Natural killer cell treated with Interleukin-12 subunit alpha and Interleukin-12 subunit beta and Interleukin-15 and Interleukin-18, amount 100 ng/mL, for 72 hours (primary cell): ENCODE data around the gene BUD13. TPM values are rescaled to one million over a fixed set of nuclear protein-coding genes. Genes with fewer than 3 reads are reported as not detected.
A peak's percentile ranks its signal among the peaks of the same experiment; 100 is the strongest.

ENCODE experiments used
- ATAC-seq, 2 donors: fragments of 150-1000 bp; cut with Tn5 transposase in 1 of 2; sonication (Bioruptor Pico), chemical (Tn5 transposase) in 1 of 2; 2 replicates each; pipeline ENCODE4 v1.10.0; 2021
- DNase-seq: peaks from one replicate; pipeline ENCODE4 v3.0.0; 2022; ENCODE audit warnings: low spot score
- H3K27ac Mint-ChIP-seq, 2 donors: 1 replicate in 1 of 2; 2 replicates in 1 of 2; pipeline ENCODE4 v1.8.0; 2022; ENCODE audit warnings: mixed read lengths in 2 of 2, mild to moderate bottlenecking in 1 of 2, moderate library complexity in 1 of 2
- H3K27me3 Mint-ChIP-seq, 2 donors: 1 replicate in 1 of 2; 2 replicates in 1 of 2; pipeline ENCODE4 v1.8.0; 2022; ENCODE audit warnings: mixed read lengths in 2 of 2
- H3K36me3 Mint-ChIP-seq: one replicate; pipeline ENCODE4 v1.8.0; 2022; ENCODE audit warnings: mixed read lengths
- H3K4me1 Mint-ChIP-seq, 2 donors: 1 replicate in 1 of 2; 2 replicates in 1 of 2; pipeline ENCODE4 v1.8.0; 2022; ENCODE audit warnings: low read depth in 2 of 2, mixed read lengths in 2 of 2, mild to moderate bottlenecking in 1 of 2
- H3K4me3 Mint-ChIP-seq: one replicate; pipeline ENCODE4 v1.8.0; 2022; ENCODE audit warnings: mixed read lengths
- H3K9me3 Mint-ChIP-seq: 2 replicates; pipeline ENCODE4 v1.8.0; 2022; ENCODE audit warnings: mixed read lengths
- total RNA-seq, 2 donors: library from RNA; stranded (reverse); gene quantifications; one replicate each; pipeline ENCODE4 v1.2.3, GENCODE V29; 2022

The BUD13 gene
- total RNA-seq, 2 donors from 2014 or later, result 23.1 to 25.0 TPM

DNA sequence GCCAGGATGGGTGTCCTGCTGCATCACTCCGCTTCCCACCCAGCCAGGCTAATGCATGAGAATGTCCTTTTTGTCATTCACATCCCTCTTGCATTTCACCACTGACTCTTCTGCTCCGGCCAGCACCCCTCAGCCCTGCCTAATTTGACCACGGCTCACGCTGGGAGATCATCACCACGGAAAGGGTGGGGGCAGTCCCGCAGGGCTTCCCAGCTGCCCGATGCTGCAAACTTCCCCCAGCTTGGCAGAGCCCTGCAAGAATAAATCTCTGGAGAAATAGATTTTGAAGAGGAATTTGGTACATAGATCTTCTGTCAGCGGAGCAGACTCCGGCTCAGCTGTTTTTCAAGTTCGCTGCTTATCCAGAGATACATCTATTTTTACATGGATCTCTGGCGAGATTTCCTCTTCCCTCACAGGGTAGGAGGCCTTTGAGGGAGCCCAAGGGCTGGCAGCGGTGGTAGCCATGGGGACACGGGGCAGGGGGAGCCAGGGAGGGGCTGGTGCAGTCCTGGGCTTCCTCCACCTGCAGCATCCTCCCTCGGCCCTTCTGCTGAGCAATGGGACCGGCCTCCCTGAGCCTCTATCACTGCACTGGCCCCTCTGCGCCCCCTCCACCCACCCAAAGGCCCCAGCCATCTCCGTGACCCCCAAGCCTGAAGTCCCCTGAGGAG is 62.6 kb downstream of the BUD13 start:
- Mint-ChIP-seq H3K27me3 (peaks cover 8 to 17% of the 10 kb centered on the region in 2 donors), H3K27ac (no peak overlapping the region), H3K9me3 (no peaks in the 10 kb centered on the region), H3K36me3 (no peaks in the 10 kb centered on the region), H3K4me1 (no peaks in the 10 kb centered on the region), H3K4me3 (no peak overlapping the region)
- peak in 1 of 2 donors; percentile 17 for ATAC-seq
- no peak for DNase-seq

- no peak for DNase-seq
- no peaks in the 10 kb centered on the region for H3K36me3 Mint-ChIP-seq
- no peaks in the 10 kb centered on the region for H3K9me3 Mint-ChIP-seq
- H3K4me3 Mint-ChIP-seq, result no peak overlapping the region
- H3K27me3 Mint-ChIP-seq, result peaks cover 8 to 27% of the 10 kb centered on the region in 2 donors
- no peak overlapping the region for H3K27ac Mint-ChIP-seq
- no peak for ATAC-seq
- H3K4me1 Mint-ChIP-seq, result peaks cover 0 to 2% of the 10 kb centered on the region in 2 donors
Measured at GRCh38 chr11:116707746-116708145, 65.0 kb downstream of the BUD13 start.

DNA sequence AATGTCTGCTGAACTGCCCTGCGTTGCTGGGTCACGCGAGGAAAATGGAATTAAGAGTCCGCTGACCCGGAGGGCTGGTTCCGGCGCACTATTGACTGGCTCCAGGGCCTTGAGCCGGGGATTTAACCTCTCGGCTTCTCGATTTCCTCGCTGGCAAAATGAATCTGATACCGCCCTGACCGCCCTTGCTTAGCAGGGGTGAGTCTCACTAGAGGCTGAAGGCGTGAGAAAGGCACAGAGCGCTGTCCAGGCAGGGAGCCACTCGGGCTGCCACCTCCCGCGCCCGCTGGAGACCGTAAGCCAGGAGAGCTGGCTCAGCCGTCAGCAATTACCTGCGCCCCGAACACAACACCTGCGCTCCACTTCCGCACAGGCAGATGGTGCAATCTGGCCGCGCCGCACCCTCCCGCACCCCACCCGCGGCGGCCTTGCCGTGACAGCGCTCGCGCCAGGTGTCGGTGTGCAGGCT is 65.6 kb downstream of the BUD13 start:
- peaks cover 8 to 25% of the 10 kb centered on the region in 2 donors for H3K27me3 Mint-ChIP-seq

GRCh38 chr11:116703421-116703820 is 69.4 kb downstream of the BUD13 start:
- Mint-ChIP-seq H3K4me3 (no peak overlapping the region), H3K4me1 (peaks cover 0 to 5% of the 10 kb centered on the region in 2 donors), H3K36me3 (no peaks in the 10 kb centered on the region), H3K27ac (no peak overlapping the region), H3K9me3 (no peaks in the 10 kb centered on the region), H3K27me3 (peaks cover 2 to 17% of the 10 kb centered on the region in 2 donors)
- no peak for DNase-seq
- ATAC-seq, result no peak

More for the DNA sequence above, 65.6 kb downstream of the BUD13 start:
- H3K4me1 Mint-ChIP-seq, result peaks cover 0 to 2% of the 10 kb centered on the region in 2 donors
- ATAC-seq (no peak), DNase-seq (no peak)
- H3K9me3 Mint-ChIP-seq, result no peaks in the 10 kb centered on the region
- no peak overlapping the region for H3K4me3 Mint-ChIP-seq
- no peak overlapping the region for H3K27ac Mint-ChIP-seq
- H3K36me3 Mint-ChIP-seq, result no peaks in the 10 kb centered on the region

- Mint-ChIP-seq H3K4me3 (no peak overlapping the region), H3K27ac (no peak overlapping the region), H3K27me3 (peaks cover 5 to 17% of the 10 kb centered on the region in 2 donors), H3K4me1 (peaks cover 0 to 7% of the 10 kb centered on the region in 2 donors), H3K36me3 (no peaks in the 10 kb centered on the region), H3K9me3 (no peaks in the 10 kb centered on the region)
- no peak for ATAC-seq
- DNase-seq, result no peak
Measured at GRCh38 chr11:116702772-116703385, 69.9 kb downstream of the BUD13 start.

GRCh38 chr11:116701876-116702275 is 70.9 kb downstream of the BUD13 start:
- no peaks in the 10 kb centered on the region for H3K36me3 Mint-ChIP-seq
- DNase-seq, result no peak
- no peaks in the 10 kb centered on the region for H3K9me3 Mint-ChIP-seq
- H3K27me3 Mint-ChIP-seq, result peaks cover 5 to 17% of the 10 kb centered on the region in 2 donors
- no peak for ATAC-seq
- H3K4me3 Mint-ChIP-seq, result no peak overlapping the region
- H3K27ac Mint-ChIP-seq, result no peak overlapping the region
- H3K4me1 Mint-ChIP-seq, result peaks cover 0 to 7% of the 10 kb centered on the region in 2 donors

GRCh38 chr11:116701297-116701801 is 71.4 kb downstream of the BUD13 start:
- Mint-ChIP-seq H3K9me3 (no peaks in the 10 kb centered on the region), H3K4me1 (peaks cover 0 to 7% of the 10 kb centered on the region in 2 donors), H3K4me3 (no peak overlapping the region), H3K27me3 (peaks cover 5 to 17% of the 10 kb centered on the region in 2 donors), H3K36me3 (no peaks in the 10 kb centered on the region), H3K27ac (no peak overlapping the region)
- ATAC-seq (peak in 1 of 2 donors; percentile 15), DNase-seq (no peak)

GRCh38 chr11:116700586-116701220 is 72.1 kb downstream of the BUD13 start:
- Mint-ChIP-seq H3K27me3 (peaks cover 9 to 15% of the 10 kb centered on the region in 2 donors), H3K9me3 (no peaks in the 10 kb centered on the region), H3K27ac (no peak overlapping the region), H3K36me3 (no peaks in the 10 kb centered on the region), H3K4me1 (peaks cover 0 to 7% of the 10 kb centered on the region in 2 donors), H3K4me3 (no peak overlapping the region)
- no peak for DNase-seq
- ATAC-seq, result no peak

Other genes starting within 250 kb of the BUD13 start
- 100 to 1,000 TPM in 1 of 2 donors, 10 to 100 TPM in 1; 89.7 to 143 TPM for gene ZPR1, start 15.0 kb upstream of the BUD13 start, total RNA-seq
- gene APOA5, start 18.9 kb upstream of the BUD13 start, total RNA-seq, result not detected
- not detected for gene APOA4, start 50.3 kb upstream of the BUD13 start, total RNA-seq
- not detected for gene APOC3, start 56.9 kb upstream of the BUD13 start, total RNA-seq
- gene APOA1, start 64.6 kb upstream of the BUD13 start, total RNA-seq, result not detected